Activated CD8-positive, alpha-beta memory T cell treated with anti-CD3 and anti-CD28 coated beads for 36 hours (primary cell): ENCODE data around the gene FTH1. TPM values are rescaled to one million over a fixed set of nuclear protein-coding genes. Genes with fewer than 3 reads are reported as not detected.

Experiments used
- total RNA-seq, 2 experiments: library from RNA; stranded (reverse); gene quantifications; one replicate each; pipeline ENCODE4 v1.2.3, GENCODE V29; 2021

FTH1 gene
- total RNA-seq, 2 experiments from 2014 or later = 543 to 554 TPM

Other genes starting within 250 kb of the FTH1 start
- gene MYRF, start 215.0 kb downstream of the FTH1 start, total RNA-seq = 1 to 10 TPM in 1 of 2 experiments, under 1 TPM in 1; 0.91 to 1.0 TPM
- 100 to 1,000 TPM; 152 to 160 TPM for gene TMEM258, start 175.0 kb downstream of the FTH1 start, total RNA-seq
- 100 to 1,000 TPM; 132 to 137 TPM for gene FEN1, start 174.7 kb downstream of the FTH1 start, total RNA-seq
- 10 to 100 TPM; 18.3 to 19.1 TPM for gene FADS1, start 150.6 kb downstream of the FTH1 start, total RNA-seq
- 10 to 100 TPM; 45.6 to 46.1 TPM for gene FADS2, start 139.3 kb downstream of the FTH1 start, total RNA-seq
- 1 to 10 TPM; 8.2 to 9.7 TPM for gene FADS3, start 76.1 kb downstream of the FTH1 start, total RNA-seq
- gene RAB3IL1, start 50.1 kb downstream of the FTH1 start, total RNA-seq = not detected
- gene BEST1, start 17.3 kb downstream of the FTH1 start, total RNA-seq = not detected
- gene INCENP, start 156.4 kb upstream of the FTH1 start, total RNA-seq = 10 to 100 TPM; 81.8 to 84.0 TPM
- not detected for gene SCGB1D1, start 222.6 kb upstream of the FTH1 start, total RNA-seq
- not detected for gene SCGB2A1, start 241.0 kb upstream of the FTH1 start, total RNA-seq